Stimulated activated CD4-positive, alpha-beta T cell treated with anti-CD3 and anti-CD28 coated beads, Interleukin-4, amount 100 ng/mL, for 48 hours (primary cell): ENCODE data around the gene ATXN7.

Experiments
- DNase-seq, 2 donors: peaks; one replicate each; pipeline ENCODE4 v3.0.0-alpha.2; 2020; ENCODE audit warnings: low read depth in 2 of 2

The ATXN7 gene

GRCh38 chr3:63863150-63864007 lies at the start of gene ATXN7, which contains the start of gene THOC7:
Gene ATXN7 (plus strand): TSS chr3:63863867. CDS start chr3:63912599, 48,732 bp downstream.
Gene THOC7 (minus strand): TSS chr3:63863805. CDS start chr3:63863790, 15 bp downstream.
- peak; percentile 53 for DNase-seq

DNA sequence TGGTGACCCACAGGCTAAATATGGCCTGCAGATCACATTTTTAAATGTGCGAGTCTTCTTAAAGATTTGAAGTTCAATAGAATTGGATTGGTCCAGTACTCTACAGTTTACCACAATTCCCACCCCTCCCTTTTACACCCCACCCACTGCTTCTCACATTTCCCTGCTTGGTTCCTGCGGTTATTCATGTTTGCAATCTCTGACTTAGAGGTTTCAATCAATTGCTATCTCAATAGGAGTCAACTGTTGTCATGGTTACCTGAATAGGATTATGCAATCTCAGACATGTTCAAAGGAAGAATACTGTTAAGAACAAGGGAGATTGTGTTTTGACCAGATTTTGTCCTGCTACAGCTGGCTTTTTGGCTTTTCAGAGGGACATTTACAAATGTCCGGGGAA lies 49.4 kb upstream of the ATXN7 start:
- no peak for DNase-seq

DNA sequence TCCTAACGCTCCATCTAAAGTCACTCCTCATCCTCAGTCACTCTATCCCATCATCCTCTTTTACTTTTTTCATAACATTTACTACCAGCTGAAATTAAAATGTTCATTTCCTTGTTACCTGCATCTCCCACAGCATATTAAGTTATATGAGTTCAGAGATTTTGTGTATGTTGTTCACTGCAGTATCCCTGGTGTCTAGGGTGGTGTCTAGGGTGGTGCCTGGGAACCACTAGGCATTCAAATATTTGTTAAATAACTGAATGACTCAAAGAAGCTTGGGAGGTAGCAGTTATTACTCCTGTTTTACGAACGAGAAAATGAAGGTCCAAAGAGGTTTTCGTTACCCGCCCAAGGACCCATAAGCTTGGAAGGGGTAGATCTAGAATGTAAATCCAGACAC lies 46.4 kb upstream of the ATXN7 start:
- no peak for DNase-seq

DNA sequence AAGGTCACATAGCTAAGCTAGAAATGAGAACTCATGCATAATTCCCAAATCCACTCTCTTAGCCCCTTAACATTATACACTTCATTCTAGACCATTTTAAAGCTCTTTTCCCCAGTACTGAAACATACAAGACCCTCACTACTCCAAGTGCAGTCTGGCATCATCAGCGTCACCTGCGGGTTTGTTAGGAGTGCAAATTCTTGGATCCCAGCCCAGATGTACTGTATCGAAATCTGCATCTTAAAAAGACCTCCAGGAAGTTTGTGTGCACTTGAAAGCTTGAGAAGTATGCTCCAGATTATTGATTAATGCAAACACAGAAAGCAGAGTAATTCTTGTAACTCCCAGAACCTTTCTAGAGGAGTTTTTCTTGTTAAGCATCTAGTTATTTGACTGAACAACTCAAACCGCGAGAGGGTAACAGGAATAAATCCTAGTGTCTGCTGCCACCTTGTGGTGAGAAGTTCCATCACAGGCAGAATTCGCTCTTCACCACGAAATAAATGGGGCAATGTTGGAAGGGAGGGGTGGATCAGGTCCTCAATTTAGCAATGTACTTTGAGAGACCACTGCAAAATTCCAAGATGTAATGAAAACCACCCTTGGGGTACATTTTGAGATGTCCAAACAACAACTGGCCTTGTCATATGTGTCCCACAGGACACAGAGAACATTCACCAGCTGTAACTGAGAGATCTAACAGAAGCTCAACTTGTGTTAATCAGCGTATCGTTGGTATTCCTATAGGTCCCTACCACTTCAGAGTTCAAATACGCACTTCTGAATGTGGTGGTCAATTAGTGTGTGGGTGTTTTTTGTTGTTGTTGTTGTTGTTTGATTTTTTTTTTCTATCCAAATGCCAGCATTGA lies 45.2 kb upstream of the ATXN7 start:
- DNase-seq, result peak; percentile 38 to 61

- no peak for DNase-seq
Observed at GRCh38 chr3:63819151-63819398, 44.6 kb upstream of the ATXN7 start, which contains the start of gene C3orf49. Gene C3orf49 (plus strand): TSS chr3:63819299. CDS start chr3:63819472, 173 bp downstream.

- DNase-seq, result no peak
Observed at GRCh38 chr3:63824309-63824708, 39.4 kb upstream of the ATXN7 start.

DNA sequence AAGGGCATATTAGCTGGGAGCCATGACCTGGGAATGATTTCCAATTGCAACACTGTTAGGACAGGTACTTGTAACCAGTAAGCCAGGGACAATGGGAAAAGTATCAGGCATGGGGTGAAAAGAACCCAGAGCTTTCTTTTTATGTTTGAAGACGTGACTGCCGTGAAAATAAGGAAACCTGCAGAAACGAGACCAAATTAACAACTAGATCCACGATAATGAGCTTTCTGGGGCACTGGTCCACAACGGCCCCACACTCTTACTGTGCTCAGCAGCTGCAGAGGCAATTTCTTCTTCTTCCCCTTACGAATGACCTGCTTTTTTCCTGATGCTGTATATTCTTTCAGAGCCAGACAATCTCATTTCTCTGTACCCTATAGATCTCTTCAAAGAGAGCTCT lies 33.1 kb upstream of the ATXN7 start:
- no peak for DNase-seq

DNA sequence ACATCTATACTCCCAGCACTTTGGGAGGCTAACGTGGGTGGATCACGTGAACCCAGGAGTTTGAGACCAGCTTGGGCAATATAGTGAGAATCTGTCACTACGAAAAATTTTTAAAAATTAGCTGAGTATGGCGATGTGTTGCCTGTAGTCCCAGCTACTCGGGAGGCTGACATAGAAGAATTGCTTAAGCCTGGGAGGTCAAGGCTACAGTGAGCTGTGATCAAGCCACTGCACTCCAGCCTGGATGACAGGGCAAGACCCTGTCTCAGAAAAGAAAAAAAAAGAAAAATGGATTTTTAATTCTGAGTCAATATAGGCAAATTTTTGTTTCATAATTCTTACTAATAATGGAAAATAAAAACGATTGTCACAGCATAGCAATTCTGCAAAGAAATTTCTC lies 31.3 kb upstream of the ATXN7 start:
- DNase-seq, result no peak

GRCh38 chr3:63841704-63842103 lies 22.0 kb upstream of the ATXN7 start:
- no peak for DNase-seq

- DNase-seq, result no peak
Observed at GRCh38 chr3:63842127-63842526, 21.5 kb upstream of the ATXN7 start.

DNA sequence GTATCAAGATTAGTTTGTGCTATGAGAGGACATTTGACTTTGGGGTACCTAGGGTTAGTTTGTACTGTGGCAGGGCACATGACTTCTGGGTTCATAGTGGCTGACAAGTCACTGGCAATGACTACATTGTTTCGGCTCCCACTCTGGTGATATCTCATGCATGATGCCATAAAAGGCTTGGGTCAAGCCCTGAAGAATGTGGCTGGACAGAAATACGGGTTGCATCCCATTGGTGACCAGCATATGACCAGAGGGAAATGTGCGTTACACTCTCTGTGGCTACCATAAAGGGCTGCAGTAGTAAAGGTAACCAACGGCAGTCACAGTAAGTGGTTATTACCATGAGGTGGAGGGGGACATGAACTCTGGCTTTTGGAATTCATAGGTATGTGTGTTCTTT lies 18.5 kb upstream of the ATXN7 start:
- DNase-seq, result no peak

DNA sequence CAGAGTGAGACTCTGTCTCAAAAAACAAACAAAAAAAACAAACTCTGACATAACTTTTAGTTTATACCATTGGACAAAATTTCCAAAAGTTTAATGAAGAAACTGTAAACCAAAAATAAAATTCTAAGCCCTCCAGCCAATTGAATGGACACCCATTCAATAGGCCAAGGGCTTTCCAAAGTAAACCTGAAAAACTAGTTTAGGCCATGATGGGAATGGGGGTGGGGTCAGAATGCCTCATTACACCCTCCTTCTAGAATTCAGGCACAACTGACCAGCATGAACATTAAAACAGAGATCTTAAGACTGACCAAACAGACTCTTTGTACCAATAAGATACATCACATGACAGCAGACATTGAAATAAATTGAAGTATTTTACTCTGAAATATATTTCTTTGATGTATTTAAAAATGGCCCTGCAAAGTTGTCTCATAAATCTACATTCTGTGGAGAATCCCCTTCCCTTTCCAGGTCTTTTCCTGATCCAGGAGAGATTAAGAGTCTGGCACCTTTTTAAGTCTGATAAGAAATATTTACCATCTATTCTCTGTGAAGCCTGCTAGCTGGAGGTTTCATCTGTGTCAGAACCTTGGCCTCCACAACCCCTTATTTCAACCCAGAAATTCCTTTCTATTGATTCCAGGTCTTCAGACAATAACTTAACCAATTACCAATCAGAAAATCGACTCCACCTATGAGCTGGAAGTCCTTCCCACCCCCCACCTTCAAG lies 15.8 kb upstream of the ATXN7 start:
- no peak for DNase-seq

GRCh38 chr3:63849175-63849574 lies 14.5 kb upstream of the ATXN7 start:
- DNase-seq, result no peak

GRCh38 chr3:63851287-63851686 lies 12.4 kb upstream of the ATXN7 start:
- DNase-seq, result no peak

- DNase-seq, result no peak
Observed at GRCh38 chr3:63853106-63853505, 10.6 kb upstream of the ATXN7 start.

DNA sequence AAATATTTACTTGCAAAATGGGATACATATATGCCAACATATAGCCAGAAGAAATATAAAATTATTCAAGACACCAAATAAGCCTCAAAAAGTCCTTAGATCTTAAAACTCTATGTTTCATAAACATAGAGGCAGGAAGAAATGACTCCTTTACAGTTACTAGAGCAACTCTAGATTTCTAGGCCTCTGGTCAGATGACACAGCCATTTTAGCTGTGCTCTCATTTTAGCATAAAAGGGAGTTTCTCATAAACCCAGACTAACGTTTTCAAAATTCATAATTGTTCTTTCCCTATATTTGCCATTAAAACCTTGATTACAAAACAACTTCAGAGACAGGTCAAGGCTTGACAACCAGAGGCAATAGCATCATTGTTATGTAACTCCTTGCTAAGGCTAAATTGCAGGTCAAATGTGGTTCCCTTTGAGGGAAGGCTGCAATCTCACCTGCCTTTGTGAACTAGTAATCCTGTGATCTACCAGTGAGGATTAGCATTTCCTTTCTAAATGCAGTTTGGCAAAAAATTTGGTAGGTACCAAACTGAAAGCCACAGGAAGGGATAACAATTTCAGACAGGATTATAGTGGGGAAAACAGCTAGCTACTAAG lies 8.2 kb upstream of the ATXN7 start:
- DNase-seq, result no peak

DNA sequence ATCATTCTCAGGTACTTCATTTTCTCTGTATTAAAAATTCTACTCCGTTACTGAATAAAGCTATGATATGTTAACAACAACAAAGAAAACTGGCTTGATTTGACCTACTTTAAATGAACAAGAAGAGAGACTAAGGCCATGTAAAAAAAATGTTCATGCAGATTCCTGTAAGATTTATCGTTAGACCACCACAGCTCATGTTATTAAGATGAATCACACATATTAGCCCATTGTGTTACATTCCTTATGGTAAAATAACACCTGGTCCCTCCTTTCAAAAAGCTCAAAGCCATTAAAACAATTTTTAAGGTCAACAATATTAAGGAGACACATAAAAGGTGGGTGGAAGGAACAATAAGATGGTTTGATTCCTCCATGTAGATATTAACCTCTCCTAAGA lies 6.4 kb upstream of the ATXN7 start:
- no peak for DNase-seq

- DNase-seq, result no peak
Observed at GRCh38 chr3:63860776-63861175, 2.9 kb upstream of the ATXN7 start.

- no peak for DNase-seq
Observed at GRCh38 chr3:63861306-63861705, 2.4 kb upstream of the ATXN7 start.

DNA sequence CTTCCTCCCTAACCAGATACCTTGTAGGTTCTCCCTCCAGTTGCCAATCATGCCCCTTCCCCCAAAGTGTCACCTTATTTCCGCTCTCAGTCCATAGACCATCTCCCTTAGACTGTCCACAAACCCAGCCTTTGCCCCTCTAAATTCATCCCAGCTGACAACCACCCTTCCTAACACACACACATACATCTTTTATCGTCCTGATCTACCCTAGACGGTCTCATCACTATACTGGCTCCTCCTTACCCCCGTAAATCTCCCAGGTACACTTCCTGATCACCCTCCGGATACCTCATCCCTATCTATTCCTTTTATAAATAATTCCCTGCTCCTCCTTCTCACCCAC lies 890 bp upstream of the ATXN7 start:
- DNase-seq, result no peak

DNA sequence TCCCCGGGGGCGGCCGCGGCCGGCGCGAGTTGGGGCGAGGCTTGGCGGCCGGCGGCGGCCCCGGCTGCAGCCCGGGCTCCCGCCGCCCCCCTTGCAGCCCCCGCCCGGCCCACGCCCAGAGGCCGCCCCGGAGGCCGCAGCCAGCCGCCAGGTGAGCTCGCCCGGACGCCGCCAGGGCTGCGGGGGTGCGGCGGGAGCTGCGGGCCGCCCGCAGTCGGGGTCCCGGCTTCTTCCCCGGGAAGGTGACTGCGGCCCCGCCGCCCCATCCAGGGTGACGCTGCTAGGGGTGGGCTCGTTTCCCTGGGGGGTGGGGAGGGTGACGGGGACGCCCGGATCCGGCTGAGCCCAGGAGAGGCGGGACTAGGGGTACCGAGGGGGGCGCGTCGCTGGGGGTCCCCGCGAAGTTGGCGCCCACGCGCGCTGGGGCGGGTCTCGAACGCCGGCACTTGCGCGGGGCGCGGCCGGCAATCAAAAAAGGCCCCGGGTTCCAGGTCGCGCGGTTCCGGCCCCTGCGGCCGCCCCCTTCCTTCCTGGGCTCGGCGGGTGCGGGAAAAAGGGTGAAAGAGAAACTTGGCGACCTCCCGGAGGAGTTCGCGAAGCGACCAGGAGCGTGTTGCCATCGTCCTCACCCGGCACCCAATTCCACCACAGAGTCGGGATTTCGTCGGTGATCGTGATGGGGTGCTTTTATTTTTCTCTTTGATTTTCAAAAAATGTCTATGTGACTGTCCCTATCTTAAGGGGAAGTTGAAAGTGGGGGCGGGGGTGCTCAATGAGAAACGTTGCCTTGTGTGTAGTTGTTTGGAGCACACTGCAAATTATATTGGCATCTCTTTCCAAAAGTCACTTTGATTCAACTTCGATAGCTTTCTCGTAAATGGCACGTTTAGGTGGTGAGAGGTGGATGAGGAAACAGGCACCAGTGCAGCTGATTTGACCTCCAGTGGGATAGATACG lies 619 bp downstream of the ATXN7 start:
- peak; percentile 17 to 24 for DNase-seq
